Measurements from ENCODE around the gene ADGRV1. TPM values are rescaled to one million over a fixed set of nuclear protein-coding genes. Genes with fewer than 3 reads are reported as not detected.

The ADGRV1 gene
- polyA plus RNA-seq, 1 donor from 2014 or later: 3.7 TPM

DNA sequence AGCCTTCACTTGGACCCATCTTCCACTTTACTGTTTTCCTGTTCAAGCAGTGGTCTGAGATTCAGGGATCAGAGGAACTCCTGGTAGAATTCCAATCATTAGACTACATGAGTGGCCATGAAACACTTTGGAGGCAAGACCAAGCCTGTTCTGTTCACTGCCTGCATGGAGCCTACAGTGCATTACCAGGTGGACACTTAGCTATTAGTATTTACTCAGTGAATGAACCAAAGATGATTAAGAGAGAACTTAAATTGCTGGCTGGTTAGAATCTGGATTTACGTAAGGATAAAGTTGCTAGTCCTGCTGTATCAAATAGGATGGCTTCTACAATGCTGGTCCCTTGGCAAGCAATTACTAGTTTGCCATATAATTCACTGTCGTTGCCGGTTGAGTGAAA is 579.0 kb downstream of the ADGRV1 start:
- no peaks in the 10 kb centered on the region for H3K9me3 ChIP-seq (ENCODE audit: low read length)
- H4K20me1 ChIP-seq (ENCODE audit: insufficient read depth): no peaks in the 10 kb centered on the region
- H3K4me2 ChIP-seq (ENCODE audit: low read length): no peak overlapping the region
- no peaks in the 10 kb centered on the region for H3K79me2 ChIP-seq (replicated peaks; ENCODE audit: insufficient read depth, low read length)
- H2AFZ ChIP-seq (ENCODE audit: low read depth, low read length): no peak overlapping the region
- H3K9ac ChIP-seq (ENCODE audit: low read length): no peak overlapping the region
- TF ChIP-seq POLR2AphosphoS5 (IDR thresholded peaks at IDR 0.05) (no peak), MXI1 (conservative IDR thresholded peaks at IDR 0.05; ENCODE audit: poor library complexity, severe bottlenecking) (no peak), EZH2 (IDR thresholded peaks at IDR 0.05; ENCODE audit: borderline replicate concordance, insufficient read depth, low read length, poor library complexity, severe bottlenecking) (no peak), SMC3 (conservative IDR thresholded peaks at IDR 0.05; ENCODE audit: poor library complexity) (no peak), TAF1 (IDR thresholded peaks at IDR 0.05; ENCODE audit: low read depth) (no peak)
- TF ChIP-seq, protein P1, sequence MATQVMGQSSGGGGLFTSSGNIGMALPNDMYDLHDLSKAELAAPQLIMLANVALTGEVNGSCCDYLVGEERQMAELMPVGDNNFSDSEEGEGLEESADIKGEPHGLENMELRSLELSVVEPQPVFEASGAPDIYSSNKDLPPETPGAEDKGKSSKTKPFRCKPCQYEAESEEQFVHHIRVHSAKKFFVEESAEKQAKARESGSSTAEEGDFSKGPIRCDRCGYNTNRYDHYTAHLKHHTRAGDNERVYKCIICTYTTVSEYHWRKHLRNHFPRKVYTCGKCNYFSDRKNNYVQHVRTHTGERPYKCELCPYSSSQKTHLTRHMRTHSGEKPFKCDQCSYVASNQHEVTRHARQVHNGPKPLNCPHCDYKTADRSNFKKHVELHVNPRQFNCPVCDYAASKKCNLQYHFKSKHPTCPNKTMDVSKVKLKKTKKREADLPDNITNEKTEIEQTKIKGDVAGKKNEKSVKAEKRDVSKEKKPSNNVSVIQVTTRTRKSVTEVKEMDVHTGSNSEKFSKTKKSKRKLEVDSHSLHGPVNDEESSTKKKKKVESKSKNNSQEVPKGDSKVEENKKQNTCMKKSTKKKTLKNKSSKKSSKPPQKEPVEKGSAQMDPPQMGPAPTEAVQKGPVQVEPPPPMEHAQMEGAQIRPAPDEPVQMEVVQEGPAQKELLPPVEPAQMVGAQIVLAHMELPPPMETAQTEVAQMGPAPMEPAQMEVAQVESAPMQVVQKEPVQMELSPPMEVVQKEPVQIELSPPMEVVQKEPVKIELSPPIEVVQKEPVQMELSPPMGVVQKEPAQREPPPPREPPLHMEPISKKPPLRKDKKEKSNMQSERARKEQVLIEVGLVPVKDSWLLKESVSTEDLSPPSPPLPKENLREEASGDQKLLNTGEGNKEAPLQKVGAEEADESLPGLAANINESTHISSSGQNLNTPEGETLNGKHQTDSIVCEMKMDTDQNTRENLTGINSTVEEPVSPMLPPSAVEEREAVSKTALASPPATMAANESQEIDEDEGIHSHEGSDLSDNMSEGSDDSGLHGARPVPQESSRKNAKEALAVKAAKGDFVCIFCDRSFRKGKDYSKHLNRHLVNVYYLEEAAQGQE (IDR thresholded peaks at IDR 0.05; ENCODE audit: borderline replicate concordance): no peak
- no peaks in the 10 kb centered on the region for H3F3A ChIP-seq (ENCODE audit: insufficient read depth, low read length, poor library complexity, severe bottlenecking)
- H3K27ac ChIP-seq (ENCODE audit: low read length): no peak overlapping the region
- no peak overlapping the region for H3K4me3 ChIP-seq (ENCODE audit: low read length)
- no peaks in the 10 kb centered on the region for H3K36me3 ChIP-seq (ENCODE audit: insufficient read depth, low read length)
- H3K9me2 ChIP-seq (ENCODE audit: insufficient read depth, low read length): no peaks in the 10 kb centered on the region
- no peaks in the 10 kb centered on the region for H3K27me3 ChIP-seq (ENCODE audit: insufficient read depth, low read depth, low read length)

DNA sequence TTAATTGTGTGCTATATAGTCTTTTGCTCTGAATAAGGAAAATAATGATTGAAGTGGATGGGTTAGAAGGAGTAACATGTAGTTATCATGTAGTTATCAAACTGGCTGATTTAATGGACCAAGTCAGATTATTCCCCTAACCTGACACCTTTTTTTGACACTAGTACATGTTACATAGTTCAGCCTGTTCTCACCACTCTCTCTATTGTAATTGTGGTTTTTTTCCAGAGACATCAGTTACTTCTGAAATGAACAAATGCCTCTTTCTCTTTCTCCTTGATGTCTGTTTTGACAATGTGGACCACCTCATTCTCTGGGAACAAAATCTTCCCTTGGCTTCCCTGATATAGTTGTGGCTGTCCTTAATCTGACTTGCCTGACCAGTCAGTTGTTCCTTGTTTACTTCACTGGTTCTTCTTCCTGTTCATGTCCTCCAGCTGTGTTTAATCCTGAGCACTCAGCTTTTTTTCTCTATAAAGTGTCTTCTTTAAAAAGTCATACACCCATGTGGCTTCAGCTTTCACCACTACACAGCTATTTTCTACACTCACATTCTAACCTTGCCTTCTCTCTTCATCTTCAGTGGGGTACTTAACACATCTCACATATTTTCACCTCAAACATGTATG is 581.1 kb downstream of the ADGRV1 start:
- H3K4me2 ChIP-seq (ENCODE audit: low read length): no peak overlapping the region
- no peaks in the 10 kb centered on the region for H3K27me3 ChIP-seq (ENCODE audit: insufficient read depth, low read depth, low read length)

More for the DNA sequence above, 581.1 kb downstream of the ADGRV1 start:
- H3K4me3 ChIP-seq (ENCODE audit: low read length): no peak overlapping the region
- no peak overlapping the region for H2AFZ ChIP-seq (ENCODE audit: low read depth, low read length)
- H3K27ac ChIP-seq (ENCODE audit: low read length): no peak overlapping the region
- no peaks in the 10 kb centered on the region for H3K9me2 ChIP-seq (ENCODE audit: insufficient read depth, low read length)
- TF ChIP-seq MXI1 (conservative IDR thresholded peaks at IDR 0.05; ENCODE audit: poor library complexity, severe bottlenecking): no peak
- TF ChIP-seq RAD21 (conservative IDR thresholded peaks at IDR 0.05): no peak
- TF ChIP-seq TAF1 (IDR thresholded peaks at IDR 0.05; ENCODE audit: low read depth): no peak
- TF ChIP-seq SMC3 (conservative IDR thresholded peaks at IDR 0.05; ENCODE audit: poor library complexity): no peak
- TF ChIP-seq POLR2AphosphoS5 (IDR thresholded peaks at IDR 0.05): no peak
- TF ChIP-seq, protein P2, sequence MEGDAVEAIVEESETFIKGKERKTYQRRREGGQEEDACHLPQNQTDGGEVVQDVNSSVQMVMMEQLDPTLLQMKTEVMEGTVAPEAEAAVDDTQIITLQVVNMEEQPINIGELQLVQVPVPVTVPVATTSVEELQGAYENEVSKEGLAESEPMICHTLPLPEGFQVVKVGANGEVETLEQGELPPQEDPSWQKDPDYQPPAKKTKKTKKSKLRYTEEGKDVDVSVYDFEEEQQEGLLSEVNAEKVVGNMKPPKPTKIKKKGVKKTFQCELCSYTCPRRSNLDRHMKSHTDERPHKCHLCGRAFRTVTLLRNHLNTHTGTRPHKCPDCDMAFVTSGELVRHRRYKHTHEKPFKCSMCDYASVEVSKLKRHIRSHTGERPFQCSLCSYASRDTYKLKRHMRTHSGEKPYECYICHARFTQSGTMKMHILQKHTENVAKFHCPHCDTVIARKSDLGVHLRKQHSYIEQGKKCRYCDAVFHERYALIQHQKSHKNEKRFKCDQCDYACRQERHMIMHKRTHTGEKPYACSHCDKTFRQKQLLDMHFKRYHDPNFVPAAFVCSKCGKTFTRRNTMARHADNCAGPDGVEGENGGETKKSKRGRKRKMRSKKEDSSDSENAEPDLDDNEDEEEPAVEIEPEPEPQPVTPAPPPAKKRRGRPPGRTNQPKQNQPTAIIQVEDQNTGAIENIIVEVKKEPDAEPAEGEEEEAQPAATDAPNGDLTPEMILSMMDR (IDR thresholded peaks at IDR 0.05; ENCODE audit: poor library complexity, severe bottlenecking): no peak
- TF ChIP-seq EP300 (conservative IDR thresholded peaks at IDR 0.05; ENCODE audit: poor library complexity, severe bottlenecking): no peak
- TF ChIP-seq EZH2 (IDR thresholded peaks at IDR 0.05; ENCODE audit: borderline replicate concordance, insufficient read depth, low read length, poor library complexity, severe bottlenecking): no peak
- TF ChIP-seq, protein P1 (IDR thresholded peaks at IDR 0.05; ENCODE audit: borderline replicate concordance): no peak
- H3K9ac ChIP-seq (ENCODE audit: low read length): no peak overlapping the region
- H3K79me2 ChIP-seq (replicated peaks; ENCODE audit: insufficient read depth, low read length): no peaks in the 10 kb centered on the region
- H4K20me1 ChIP-seq (ENCODE audit: insufficient read depth): no peaks in the 10 kb centered on the region
- no peaks in the 10 kb centered on the region for H3K9me3 ChIP-seq (ENCODE audit: low read length)
- H3F3A ChIP-seq (ENCODE audit: insufficient read depth, low read length, poor library complexity, severe bottlenecking): no peaks in the 10 kb centered on the region
- no peaks in the 10 kb centered on the region for H3K36me3 ChIP-seq (ENCODE audit: insufficient read depth, low read length)

Measured in neural cell (in vitro differentiated cells).